ENCODE data around the gene HMGXB3.

Gene HMGXB3, protein sequence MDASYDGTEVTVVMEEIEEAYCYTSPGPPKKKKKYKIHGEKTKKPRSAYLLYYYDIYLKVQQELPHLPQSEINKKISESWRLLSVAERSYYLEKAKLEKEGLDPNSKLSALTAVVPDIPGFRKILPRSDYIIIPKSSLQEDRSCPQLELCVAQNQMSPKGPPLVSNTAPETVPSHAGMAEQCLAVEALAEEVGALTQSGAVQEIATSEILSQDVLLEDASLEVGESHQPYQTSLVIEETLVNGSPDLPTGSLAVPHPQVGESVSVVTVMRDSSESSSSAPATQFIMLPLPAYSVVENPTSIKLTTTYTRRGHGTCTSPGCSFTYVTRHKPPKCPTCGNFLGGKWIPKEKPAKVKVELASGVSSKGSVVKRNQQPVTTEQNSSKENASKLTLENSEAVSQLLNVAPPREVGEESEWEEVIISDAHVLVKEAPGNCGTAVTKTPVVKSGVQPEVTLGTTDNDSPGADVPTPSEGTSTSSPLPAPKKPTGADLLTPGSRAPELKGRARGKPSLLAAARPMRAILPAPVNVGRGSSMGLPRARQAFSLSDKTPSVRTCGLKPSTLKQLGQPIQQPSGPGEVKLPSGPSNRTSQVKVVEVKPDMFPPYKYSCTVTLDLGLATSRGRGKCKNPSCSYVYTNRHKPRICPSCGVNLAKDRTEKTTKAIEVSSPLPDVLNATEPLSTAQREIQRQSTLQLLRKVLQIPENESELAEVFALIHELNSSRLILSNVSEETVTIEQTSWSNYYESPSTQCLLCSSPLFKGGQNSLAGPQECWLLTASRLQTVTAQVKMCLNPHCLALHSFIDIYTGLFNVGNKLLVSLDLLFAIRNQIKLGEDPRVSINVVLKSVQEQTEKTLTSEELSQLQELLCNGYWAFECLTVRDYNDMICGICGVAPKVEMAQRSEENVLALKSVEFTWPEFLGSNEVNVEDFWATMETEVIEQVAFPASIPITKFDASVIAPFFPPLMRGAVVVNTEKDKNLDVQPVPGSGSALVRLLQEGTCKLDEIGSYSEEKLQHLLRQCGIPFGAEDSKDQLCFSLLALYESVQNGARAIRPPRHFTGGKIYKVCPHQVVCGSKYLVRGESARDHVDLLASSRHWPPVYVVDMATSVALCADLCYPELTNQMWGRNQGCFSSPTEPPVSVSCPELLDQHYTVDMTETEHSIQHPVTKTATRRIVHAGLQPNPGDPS (N-terminal part only)

GRCh38 chr5:150000256-150000989 lies at the start of gene HMGXB3, which contains the start of gene TIGD6:
TSS of gene HMGXB3 (plus strand) at chr5:150000739. CDS start at chr5:150004853, 4,114 bp downstream.
TSS of gene TIGD6 (minus strand) at chr5:150000654. CDS start at chr5:149996348, 4,306 bp downstream.
- peak; percentile 95 for DNase-seq (ENCODE audit: insufficient read length, low spot score)
- peak; percentile 85 for FAIRE-seq

DNA sequence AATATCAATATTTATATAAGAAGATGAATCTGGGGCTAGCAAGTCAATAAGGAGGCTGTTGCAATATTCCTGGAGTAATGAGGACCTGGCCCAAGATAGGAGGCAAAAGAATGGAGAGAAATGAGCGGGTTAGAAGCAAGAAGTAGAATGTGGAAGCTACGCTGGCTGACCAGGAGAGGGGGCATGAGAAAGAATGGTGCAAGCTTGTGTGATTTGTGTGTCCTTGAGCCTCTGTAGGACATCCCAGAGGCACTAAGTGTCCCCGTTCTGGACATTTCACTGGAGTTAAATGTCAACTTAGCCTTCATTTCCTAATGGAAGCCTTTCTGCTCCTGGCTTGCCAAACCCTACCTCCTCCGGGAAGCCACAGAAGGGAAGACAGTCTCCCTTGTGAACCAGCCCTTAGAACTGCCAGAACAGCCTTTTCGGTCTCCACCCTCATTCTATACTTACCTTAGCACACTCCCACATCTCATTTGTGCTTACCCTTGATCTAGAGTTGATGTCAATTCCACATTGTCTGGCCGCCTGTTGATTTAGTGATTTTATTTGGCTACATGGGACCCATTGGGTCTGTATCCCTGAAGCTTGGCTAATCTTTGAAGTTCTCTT lies 49.3 kb upstream of the HMGXB3 start:
- DNase-seq (ENCODE audit: insufficient read length, low spot score) = no peak
- no peak for FAIRE-seq

DNA sequence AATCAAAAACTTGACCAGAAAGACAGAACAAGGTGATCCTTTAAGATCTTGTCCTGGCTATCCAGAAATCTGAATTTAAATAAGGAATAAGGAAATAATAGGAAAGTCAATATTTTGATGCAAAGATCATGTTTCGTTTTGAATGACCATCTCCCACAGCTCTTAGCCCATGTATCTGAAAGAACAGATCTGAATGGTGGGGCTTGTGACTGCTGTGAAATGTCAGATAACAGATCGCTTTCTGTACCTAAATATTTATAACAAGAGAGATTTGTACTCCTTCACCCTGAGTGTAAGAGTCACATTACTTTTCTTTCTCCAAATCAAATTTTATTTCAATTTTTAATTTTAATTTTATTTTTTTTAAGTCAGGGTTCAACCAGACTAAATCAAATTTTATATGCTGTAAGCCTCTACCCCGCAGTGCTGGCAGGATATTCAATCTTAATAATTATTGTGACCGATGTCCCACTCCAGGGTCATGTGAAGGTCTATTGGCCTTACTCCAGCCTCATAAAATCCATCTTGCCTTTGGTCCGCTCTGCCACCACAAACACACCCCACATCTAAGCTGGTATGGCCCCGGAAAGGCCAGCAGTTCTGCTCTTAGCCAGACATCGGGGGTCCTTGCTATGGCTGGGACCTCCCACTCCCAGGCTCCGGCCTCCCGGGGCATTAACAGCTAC lies 47.0 kb upstream of the HMGXB3 start:
- FAIRE-seq = no peak
- no peak for DNase-seq (ENCODE audit: insufficient read length, low spot score)

DNA sequence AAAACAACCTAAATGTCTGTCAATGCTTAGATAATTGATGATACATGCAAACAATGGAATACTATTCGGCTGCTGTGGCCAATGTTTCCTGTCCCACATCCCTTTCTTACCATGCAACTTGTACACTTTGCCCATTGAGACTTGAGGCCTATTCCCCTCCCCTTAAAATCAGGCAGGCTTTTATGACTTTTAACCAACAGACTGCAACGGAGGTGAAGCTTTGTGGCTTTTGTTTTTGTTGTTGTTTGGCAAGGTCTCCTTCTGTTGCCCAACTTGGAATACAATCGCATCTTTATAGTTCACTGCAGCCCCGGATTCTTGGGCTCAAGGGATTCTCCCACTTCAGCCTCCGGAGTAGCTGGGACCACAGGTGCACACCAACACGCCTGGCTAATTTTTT lies 45.7 kb upstream of the HMGXB3 start:
- DNase-seq (ENCODE audit: insufficient read length, low spot score) (no peak), FAIRE-seq (no peak)

GRCh38 chr5:149956685-149957084 lies 43.9 kb upstream of the HMGXB3 start:
- FAIRE-seq = no peak
- no peak for DNase-seq (ENCODE audit: insufficient read length, low spot score)

GRCh38 chr5:149957855-149958254 lies 42.7 kb upstream of the HMGXB3 start:
- DNase-seq (ENCODE audit: insufficient read length, low spot score) (peak; percentile 35), FAIRE-seq (no peak)

GRCh38 chr5:149959406-149960236 lies 40.9 kb upstream of the HMGXB3 start:
- peak; percentile 46 for FAIRE-seq

DNA sequence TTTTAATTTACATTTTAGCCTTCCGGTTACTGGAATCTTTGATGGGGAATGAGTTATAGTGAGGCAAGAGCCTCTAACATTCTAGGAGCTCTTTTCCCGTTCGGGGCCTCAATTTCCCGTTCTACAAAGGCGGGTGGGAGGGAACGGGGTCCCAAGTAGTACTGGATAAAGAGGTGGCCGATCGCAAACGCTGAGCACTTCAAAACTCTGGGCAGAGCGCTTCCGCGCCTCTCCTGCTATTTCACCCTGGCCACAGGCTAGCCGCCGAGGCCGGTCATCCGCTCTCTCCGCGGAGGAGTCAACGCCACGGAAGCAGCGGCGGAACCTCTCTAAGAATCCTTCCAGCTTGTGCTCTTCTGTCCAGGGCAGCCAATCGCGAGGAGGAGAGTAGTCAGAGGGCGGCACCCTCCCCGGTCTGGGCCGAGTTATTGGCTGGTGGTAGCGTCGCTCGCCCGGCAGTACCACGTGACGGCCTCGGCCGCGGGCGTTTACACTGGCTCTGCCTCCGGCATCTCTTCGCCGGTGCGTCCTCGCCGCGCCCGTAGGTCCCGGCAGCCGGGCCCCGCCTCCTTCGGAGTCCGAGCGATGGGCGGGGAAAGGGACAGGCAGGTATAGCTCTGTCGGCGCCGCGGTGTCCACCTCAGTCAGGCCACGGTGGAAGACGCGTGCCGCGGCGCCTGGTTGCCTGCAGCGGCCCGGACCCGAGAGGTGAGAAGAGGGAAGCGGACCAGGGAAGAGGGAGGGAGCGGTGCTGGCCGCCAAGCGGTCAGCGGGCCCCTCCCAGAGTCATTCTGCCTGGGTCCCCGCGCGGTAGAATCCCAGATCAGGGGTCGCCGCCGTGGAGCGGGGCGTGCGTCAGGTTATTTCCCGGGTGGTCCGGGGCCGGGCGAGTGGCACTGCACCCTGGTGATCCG lies 40.0 kb upstream of the HMGXB3 start, which contains the start of gene SLC26A2:
TSS of gene SLC26A2 (plus strand) at position 487 of the 914 bp plus-strand sequence. CDS start 16,895 bp downstream, outside the sequence.
- peak; percentile 97 for DNase-seq (ENCODE audit: insufficient read length, low spot score)
- peak; percentile 95 for FAIRE-seq

More at GRCh38 chr5:149959406-149960236, 40.9 kb upstream of the HMGXB3 start:
- peak; percentile 68 for DNase-seq (ENCODE audit: insufficient read length, low spot score)

- no peak for DNase-seq (ENCODE audit: insufficient read length, low spot score)
- no peak for FAIRE-seq
Measured at GRCh38 chr5:149961186-149961685, 39.3 kb upstream of the HMGXB3 start.

DNA sequence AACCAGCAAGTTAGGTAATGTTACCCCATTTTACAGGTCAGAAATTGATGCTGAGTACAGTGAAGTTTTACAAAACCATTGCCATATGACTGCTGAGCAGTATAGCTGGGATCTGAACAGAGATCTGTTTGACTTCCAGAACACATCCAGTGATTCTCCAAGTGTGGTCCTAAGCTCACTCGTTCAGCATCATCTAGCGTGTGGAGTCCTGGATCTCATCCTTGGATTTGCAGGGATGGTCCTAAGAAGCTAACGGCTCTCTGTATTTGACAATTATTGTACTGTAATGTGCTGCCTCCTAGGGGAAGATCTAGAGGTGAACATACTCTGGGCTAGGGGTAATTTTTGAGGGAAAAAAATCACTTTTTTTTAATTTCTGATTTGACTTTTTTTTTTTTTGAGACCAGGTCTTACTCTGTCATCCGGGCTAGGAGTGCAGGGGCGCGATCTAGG lies 38.6 kb upstream of the HMGXB3 start:
- FAIRE-seq (no peak), DNase-seq (ENCODE audit: insufficient read length, low spot score) (peak; percentile 65)

DNA sequence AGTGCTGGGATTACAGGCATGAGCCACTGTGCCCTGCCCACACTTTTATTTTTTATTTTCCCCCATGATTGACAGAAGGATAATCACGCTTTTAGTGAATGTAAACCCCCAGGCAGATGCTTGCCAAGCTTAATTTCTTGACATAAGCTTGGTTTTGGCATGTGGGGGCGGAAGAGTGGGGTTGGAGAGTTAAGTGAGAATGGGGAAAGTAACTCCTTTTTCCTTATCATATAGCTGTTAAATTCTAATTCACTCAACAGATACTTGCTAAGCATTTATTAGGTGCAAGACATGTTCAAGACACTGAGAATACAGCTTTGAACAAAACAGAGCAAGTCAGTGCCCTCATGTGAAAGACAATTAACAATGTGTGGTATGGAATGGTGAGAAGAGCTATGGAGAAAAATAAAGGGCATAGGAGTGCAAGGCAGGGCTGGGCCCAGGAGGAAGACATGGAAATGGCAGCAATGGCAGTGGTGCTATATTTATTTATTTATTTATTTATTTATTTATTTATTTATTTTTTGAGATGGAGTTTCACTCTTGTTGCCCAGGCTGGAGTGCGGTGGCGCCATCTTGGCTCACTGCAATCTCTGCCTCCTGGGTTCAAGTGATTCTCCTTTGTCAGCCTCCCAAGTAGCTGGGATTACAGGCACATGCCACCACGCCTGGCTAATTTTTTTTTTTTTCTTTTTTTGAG lies 37.8 kb upstream of the HMGXB3 start:
- no peak for FAIRE-seq
- no peak for DNase-seq (ENCODE audit: insufficient read length, low spot score)

- DNase-seq (ENCODE audit: insufficient read length, low spot score) = no peak
- no peak for FAIRE-seq
Measured at GRCh38 chr5:149963729-149964128, 36.8 kb upstream of the HMGXB3 start.

DNA sequence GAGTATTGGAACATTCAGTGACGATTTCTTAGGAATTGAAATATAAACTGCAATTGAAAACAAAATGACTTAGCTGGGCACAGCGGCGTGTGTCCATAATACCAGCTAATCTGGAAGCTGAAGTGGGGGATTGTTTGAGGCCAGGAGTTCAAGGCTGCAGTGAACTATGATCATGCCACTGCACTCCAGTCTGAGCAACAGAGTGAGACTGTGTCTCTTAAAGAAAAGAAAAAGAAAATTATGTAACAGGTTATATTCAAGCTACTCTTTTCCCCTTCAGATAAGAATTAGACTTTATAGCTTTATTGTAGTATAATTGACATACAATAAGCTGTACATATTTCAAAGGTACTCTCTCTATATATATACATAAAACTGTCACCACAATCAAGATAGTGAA lies 33.6 kb upstream of the HMGXB3 start:
- DNase-seq (ENCODE audit: insufficient read length, low spot score) (no peak), FAIRE-seq (no peak)

DNA sequence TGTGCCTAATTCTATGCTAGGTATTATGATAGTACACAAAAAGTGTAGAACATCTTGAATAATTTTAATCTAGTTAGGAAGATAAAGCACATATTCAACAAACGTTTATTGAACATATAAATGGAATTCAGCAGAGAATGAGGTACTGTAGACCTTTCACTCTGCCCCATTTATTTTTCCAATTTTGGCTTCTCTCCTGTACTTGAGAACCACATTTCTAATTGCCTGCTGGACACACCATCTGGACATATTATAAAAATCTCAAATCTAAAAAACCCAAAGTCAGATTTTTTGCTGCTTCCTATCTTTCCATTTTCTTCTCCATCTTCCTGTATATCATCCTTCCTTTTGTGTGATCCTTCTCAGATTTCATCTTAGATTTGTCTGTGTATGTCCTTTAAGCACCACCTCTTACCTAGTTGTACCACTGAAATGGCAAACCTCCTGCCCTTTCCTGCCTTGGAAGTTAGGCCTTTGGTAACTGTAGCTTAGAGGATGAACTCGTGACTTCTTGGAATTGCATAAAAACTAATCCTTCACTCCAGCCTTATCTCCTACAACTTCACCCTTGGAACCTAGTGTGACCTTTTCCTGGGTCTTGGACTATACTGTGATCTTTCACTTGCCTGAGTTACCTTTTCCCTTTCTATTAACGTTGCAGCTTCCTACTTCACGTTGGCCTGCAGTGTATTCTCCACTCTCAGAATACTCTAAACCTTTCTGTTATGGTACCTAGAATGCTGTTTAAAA lies 31.2 kb upstream of the HMGXB3 start:
- FAIRE-seq = no peak
- no peak for DNase-seq (ENCODE audit: insufficient read length, low spot score)

GRCh38 chr5:149975409-149975808 lies 25.1 kb upstream of the HMGXB3 start:
- DNase-seq (ENCODE audit: insufficient read length, low spot score) (no peak), FAIRE-seq (no peak)

All from HTR-8/SVneo (cell line).